Lung (tissue), 16 donors: Measurements from ENCODE around the gene EFCAB7. TPM values are rescaled to one million over a fixed set of nuclear protein-coding genes. Genes with fewer than 3 reads are reported as not detected.

Experiments used
- ATAC-seq: fragments of 200-7000 bp; cut with Tn5 transposase; one replicate; pipeline ENCODE4 v1.9.1; 2020; ENCODE audit warnings: moderate number of reproducible peaks; ENCODE audit not compliant: insufficient read depth, low FRiP score
- DNase-seq, 3 donors: peaks; one replicate each; pipeline ENCODE4 v3.0.0-alpha.2; 2013 to 2017
- H3K27ac ChIP-seq, 2 donors: one replicate each; pipeline ENCODE4 v1.5.1; 2013; ENCODE audit warnings: mild to moderate bottlenecking in 2 of 2, moderate library complexity in 2 of 2, control low read depth in 1 of 2, inconsistent platforms in 1 of 2, low read depth in 1 of 2, low read length in 1 of 2
- H3K27me3 ChIP-seq, 3 donors: one replicate each; pipeline ENCODE4 v1.5.1; 2013; ENCODE audit warnings: low read length in 2 of 3; ENCODE audit not compliant: control insufficient read depth in 3 of 3, insufficient read depth in 3 of 3
- H3K36me3 ChIP-seq, 4 donors: one replicate each; pipeline ENCODE4 v1.5.1; 2013; ENCODE audit warnings: low read length in 4 of 4, mild to moderate bottlenecking in 1 of 4, moderate library complexity in 1 of 4; ENCODE audit not compliant: control insufficient read depth in 4 of 4, insufficient read depth in 4 of 4
- H3K4me1 ChIP-seq, 5 donors: one replicate each; pipeline ENCODE4 v1.5.1; 2013; ENCODE audit warnings: low read length in 5 of 5, mild to moderate bottlenecking in 2 of 5, moderate library complexity in 1 of 5; ENCODE audit not compliant: control insufficient read depth in 5 of 5, insufficient read depth in 5 of 5
- H3K4me3 ChIP-seq: one replicate; pipeline ENCODE4 v1.5.1; 2013; ENCODE audit warnings: mild to moderate bottlenecking, control low read depth, moderate library complexity
- H3K9ac ChIP-seq, 2 donors: one replicate each; pipeline ENCODE4 v1.5.1; 2013; ENCODE audit warnings: low read length in 2 of 2, control low read depth in 1 of 2; ENCODE audit not compliant: insufficient read depth in 1 of 2
- H3K9me3 ChIP-seq, 4 donors: one replicate each; pipeline ENCODE4 v1.5.1; 2013; ENCODE audit warnings: low read length in 3 of 4, mild to moderate bottlenecking in 1 of 4, moderate library complexity in 1 of 4; ENCODE audit not compliant: control insufficient read depth in 4 of 4, insufficient read depth in 3 of 4
- WGBS, 2 donors: extraction: QIAGEN DNeasy Blood & Tissue Kit; methylation state at CpG; one replicate each; pipeline ENCODE4 v1.1.7; 2013; 5-methylcytosine and 5-hydroxymethylcytosine counted together
- long read RNA-seq, 5 donors: transcript quantifications; one replicate each; lab custom pipeline, GENCODE V29; 2026
- polyA plus RNA-seq, 2 donors: library from polyadenylated mRNA; stranded (reverse); fragments of 200-250 nt; gene quantifications; one replicate each; pipeline ENCODE4 v1.2.1, GENCODE V29; 2013
- total RNA-seq, 2 donors: library from RNA; depleted of rRNA in 1 of 2; stranded (reverse); fragments of >200 nt in 1 of 2; gene quantifications; one replicate each; pipeline ENCODE4 v1.2.1, GENCODE V29; 2014 to 2021
- TF ChIP-seq, protein P1 (sequence below): IDR thresholded peaks from 2 replicates; pipeline ENCODE4 v1.5.1; 2012; ENCODE audit warnings: mild to moderate bottlenecking; ENCODE audit errors: control extremely low read depth, extremely low read depth
- donor health status: control.
- donor health status: control.
- donor health status: Bipolar disorder and iron deficiency.
- donor health status: healthy.
- donor health status: DM: yes; HTN: yes; CAD: no.

The EFCAB7 gene
- total RNA-seq (10 to 100 TPM in 1 of 2 donors, 1 to 10 TPM in 1; 5.6 to 29.0 TPM), polyA plus RNA-seq (1 to 10 TPM; 3.3 to 5.9 TPM)
- long read RNA-seq, donor 1, partial matches to known transcripts = 0 of 3 reads
- long read RNA-seq, donor 1, other reads (novel, unspliced or antisense) = 0 of 3 reads
- long read RNA-seq, donor 2 = 0 reads
- long read RNA-seq, donor 3, partial matches to known transcripts = 0 of 2 reads
- long read RNA-seq, donor 3, other reads (novel, unspliced or antisense) = 0 of 2 reads
- long read RNA-seq, donor 4 = 0 reads
- long read RNA-seq, donor 5, partial matches to known transcripts = 0 of 2 reads
- long read RNA-seq, donor 5, other reads (novel, unspliced or antisense) = 0 of 2 reads

- H3K4me3 ChIP-seq = peak within 1 kb of the TSS; percentile 45
- DNase-seq (peak; percentile 91 to 97 (median 95)), ATAC-seq (peak; percentile 94)
- H3K9me3 ChIP-seq = no peaks in the 10 kb centered on the region
- TF ChIP-seq, protein P1, sequence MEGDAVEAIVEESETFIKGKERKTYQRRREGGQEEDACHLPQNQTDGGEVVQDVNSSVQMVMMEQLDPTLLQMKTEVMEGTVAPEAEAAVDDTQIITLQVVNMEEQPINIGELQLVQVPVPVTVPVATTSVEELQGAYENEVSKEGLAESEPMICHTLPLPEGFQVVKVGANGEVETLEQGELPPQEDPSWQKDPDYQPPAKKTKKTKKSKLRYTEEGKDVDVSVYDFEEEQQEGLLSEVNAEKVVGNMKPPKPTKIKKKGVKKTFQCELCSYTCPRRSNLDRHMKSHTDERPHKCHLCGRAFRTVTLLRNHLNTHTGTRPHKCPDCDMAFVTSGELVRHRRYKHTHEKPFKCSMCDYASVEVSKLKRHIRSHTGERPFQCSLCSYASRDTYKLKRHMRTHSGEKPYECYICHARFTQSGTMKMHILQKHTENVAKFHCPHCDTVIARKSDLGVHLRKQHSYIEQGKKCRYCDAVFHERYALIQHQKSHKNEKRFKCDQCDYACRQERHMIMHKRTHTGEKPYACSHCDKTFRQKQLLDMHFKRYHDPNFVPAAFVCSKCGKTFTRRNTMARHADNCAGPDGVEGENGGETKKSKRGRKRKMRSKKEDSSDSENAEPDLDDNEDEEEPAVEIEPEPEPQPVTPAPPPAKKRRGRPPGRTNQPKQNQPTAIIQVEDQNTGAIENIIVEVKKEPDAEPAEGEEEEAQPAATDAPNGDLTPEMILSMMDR = no peak
- H3K36me3 ChIP-seq = peaks cover 0 to 6% (median 0%) of the 10 kb centered on the region in 4 donors
- H3K27ac ChIP-seq = peak within 1 kb of the TSS; percentile 73 to 85
- peak within 1 kb of the TSS; percentile 81 to 88 for H3K9ac ChIP-seq
- H3K27me3 ChIP-seq = no peaks in the 10 kb centered on the region
- 0% methylated on average over 47 to 50 of the region's 50 CpGs for WGBS, 2 donors
- peaks cover 0 to 18% (median 6%) of the 10 kb centered on the region in 5 donors for H3K4me1 ChIP-seq
Measured at GRCh38 chr1:63522891-63523728, at the start of gene EFCAB7, which contains the start of gene ITGB3BP. Gene EFCAB7, plus strand, starts transcription at chr1:63523525. Its CDS starts 2,048 bp downstream, at chr1:63525573. Gene ITGB3BP, minus strand, starts transcription at chr1:63523225. Its CDS starts 92 bp downstream, at chr1:63523133.

DNA sequence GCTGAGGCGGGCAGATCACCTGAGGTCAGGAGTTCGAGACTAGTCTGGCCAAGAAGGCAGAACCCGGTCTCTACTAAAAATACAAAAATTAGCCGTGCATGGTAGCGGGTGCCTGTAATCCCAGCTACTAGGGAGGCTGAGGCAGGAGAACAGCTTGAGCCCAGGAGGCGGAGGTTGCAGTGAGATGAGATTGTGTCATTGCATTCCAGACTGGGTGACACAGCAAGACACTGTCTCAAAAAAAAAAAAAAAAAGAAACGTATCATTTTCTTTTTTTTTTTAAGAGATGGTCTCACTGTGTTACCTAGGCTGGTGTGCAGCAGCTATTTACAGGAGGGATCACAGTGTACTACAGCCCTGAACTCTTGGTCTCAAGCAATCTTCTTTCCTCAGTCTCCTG is 47.6 kb upstream of the EFCAB7 start:
- H3K27me3 ChIP-seq = no peaks in the 10 kb centered on the region
- H3K36me3 ChIP-seq = no peaks in the 10 kb centered on the region
- no peaks in the 10 kb centered on the region for H3K9me3 ChIP-seq
- no peak overlapping the region for H3K27ac ChIP-seq
- H3K4me1 ChIP-seq = no peaks in the 10 kb centered on the region
- H3K4me3 ChIP-seq = no peak overlapping the region
- no peak overlapping the region for H3K9ac ChIP-seq
- no peak for DNase-seq
- TF ChIP-seq, protein P1 = no peak
- ATAC-seq = no peak
- 83 to 89% methylated on average over 7 of the region's 7 CpGs for WGBS, 2 donors

DNA sequence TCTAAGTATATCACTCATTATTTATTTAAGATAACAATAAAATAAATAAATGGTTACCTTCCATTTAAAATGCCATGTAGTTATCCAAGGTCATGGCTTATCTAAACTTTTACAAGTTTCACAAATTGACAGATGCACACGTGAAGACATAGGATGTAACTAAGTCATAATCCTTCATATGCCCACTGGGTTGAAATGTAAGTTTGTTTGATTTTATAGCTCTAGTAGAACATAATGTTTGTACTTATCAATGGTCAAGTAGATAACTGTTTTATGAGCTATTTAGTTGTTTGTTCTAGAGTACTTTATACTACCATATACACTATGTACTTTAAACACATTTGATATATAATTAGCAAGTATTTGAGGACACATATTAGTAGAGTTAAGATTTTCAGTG is 43.3 kb upstream of the EFCAB7 start:
- Histone ChIP-seq H3K9me3 (no peaks in the 10 kb centered on the region), H3K27ac (no peak overlapping the region), H3K4me3 (no peak overlapping the region), H3K36me3 (no peaks in the 10 kb centered on the region), H3K4me1 (no peaks in the 10 kb centered on the region), H3K9ac (no peak overlapping the region), H3K27me3 (no peaks in the 10 kb centered on the region)
- DNase-seq (no peak), ATAC-seq (no peak)
- TF ChIP-seq, protein P1 = no peak
- WGBS, 2 donors = 78 to 82% methylated on average over 1 of the region's 1 CpG
